SJSA1 (cell line): Measurements from ENCODE around the gene PCDHGB3. TPM values are rescaled to one million over a fixed set of nuclear protein-coding genes. Genes with fewer than 3 reads are reported as not detected.
A peak's percentile ranks its signal among the peaks of the same experiment; 100 is the strongest.
"Not testable (repeated sequence)": the region's sequence is repeated elsewhere in the genome, so short reads cannot be mapped to it uniquely, and the experiment has no call there.

Experiments used
- DNase-seq, 2 experiments: peaks; one replicate each; pipeline ENCODE4 v3.0.0-alpha.2; 2015 to 2020; ENCODE audit warnings: low spot score in 2 of 2, low read depth in 1 of 2
- H3K27ac ChIP-seq: fragments of 250-450 bp; sonication (Bioruptor Pico); 2 replicates; pipeline ENCODE4 v1.5.1; 2020; ENCODE audit warnings: mild to moderate bottlenecking, moderate library complexity
- H3K27me3 ChIP-seq: fragments of 250-450 bp; sonication (Bioruptor Pico); replicated peaks from 2 replicates; pipeline ENCODE4 v1.5.1; 2020; ENCODE audit warnings: mild to moderate bottlenecking, moderate library complexity
- H3K36me3 ChIP-seq: fragments of 250-450 bp; sonication (Bioruptor Pico); 2 replicates; pipeline ENCODE4 v1.5.1; 2020; ENCODE audit warnings: mild to moderate bottlenecking
- H3K4me1 ChIP-seq: fragments of 250-450 bp; sonication (Bioruptor Pico); replicated peaks from 2 replicates; pipeline ENCODE4 v1.6.1; 2021; ENCODE audit warnings: mild to moderate bottlenecking
- H3K4me3 ChIP-seq: fragments of 250-450 bp; sonication (Bioruptor Pico); 2 replicates; pipeline ENCODE4 v1.5.1; 2020; ENCODE audit warnings: mild to moderate bottlenecking
- H3K9me3 ChIP-seq: fragments of 250-450 bp; sonication (Bioruptor Pico); replicated peaks from 2 replicates; pipeline ENCODE4 v1.5.1; 2020; ENCODE audit warnings: mild to moderate bottlenecking
- total RNA-seq: library from RNA; depleted of rRNA; stranded (reverse); fragments of >200 nt; shearing (Covaris generic); gene quantifications from 2 replicates; pipeline ENCODE4 v1.2.3, GENCODE V29; 2014

The PCDHGB3 gene
- total RNA-seq, 1 experiment from 2014 or later: 1.1 TPM

- not testable (repeated sequence) for H3K36me3 ChIP-seq, H3K4me1 ChIP-seq, H3K27ac ChIP-seq, H3K27me3 ChIP-seq, DNase-seq, H3K4me3 ChIP-seq
- H3K9me3 ChIP-seq: peaks cover 24% of the 10 kb centered on the region
Observed at GRCh38 chr5:141346017-141346416, 24.0 kb upstream of the PCDHGB3 start.

GRCh38 chr5:141349917-141350619, 20.0 kb upstream of the PCDHGB3 start, which contains the start of gene PCDHGB1:
Gene PCDHGB1, plus strand, starts transcription at chr5:141350099. Its CDS starts 162 bp downstream, at chr5:141350261.
- peak in 1 of 2 experiments; percentile 42 for DNase-seq
- Histone ChIP-seq H3K4me3 (no peak within 1 kb of the TSS), H3K36me3 (no peaks in the 10 kb centered on the region), H3K9me3 (peaks cover 12% of the 10 kb centered on the region), H3K27me3 (no peaks in the 10 kb centered on the region), H3K27ac (no peak within 1 kb of the TSS), H3K4me1 (no peaks in the 10 kb centered on the region)

GRCh38 chr5:141351591-141351990, 18.5 kb upstream of the PCDHGB3 start:
- H3K27me3 ChIP-seq: no peaks in the 10 kb centered on the region
- H3K4me1 ChIP-seq: no peaks in the 10 kb centered on the region

GRCh38 chr5:141354900-141355469, 15.1 kb upstream of the PCDHGB3 start, which contains the start of gene PCDHGA4:
Gene PCDHGA4, plus strand, starts transcription at chr5:141355021. Its CDS starts 87 bp downstream, at chr5:141355108.
- H3K36me3 ChIP-seq: no peaks in the 10 kb centered on the region
- H3K4me3 ChIP-seq: no peak within 1 kb of the TSS
- H3K27ac ChIP-seq: no peak within 1 kb of the TSS
- H3K27me3 ChIP-seq: no peaks in the 10 kb centered on the region
- H3K4me1 ChIP-seq: no peaks in the 10 kb centered on the region
- peaks cover 26% of the 10 kb centered on the region for H3K9me3 ChIP-seq
- no peak for DNase-seq

More at GRCh38 chr5:141351591-141351990, 18.5 kb upstream of the PCDHGB3 start:
- H3K27ac ChIP-seq: no peak overlapping the region
- H3K9me3 ChIP-seq: peaks cover 19% of the 10 kb centered on the region
- DNase-seq: no peak
- no peaks in the 10 kb centered on the region for H3K36me3 ChIP-seq
- no peak overlapping the region for H3K4me3 ChIP-seq

- peaks cover 27% of the 10 kb centered on the region for H3K9me3 ChIP-seq
- H3K27ac ChIP-seq: no peak overlapping the region
- H3K4me3 ChIP-seq: no peak overlapping the region
- no peak for DNase-seq
- H3K4me1 ChIP-seq: no peaks in the 10 kb centered on the region
- no peaks in the 10 kb centered on the region for H3K36me3 ChIP-seq
- no peaks in the 10 kb centered on the region for H3K27me3 ChIP-seq
Observed at GRCh38 chr5:141355641-141356040, 14.4 kb upstream of the PCDHGB3 start.

- Histone ChIP-seq H3K4me3 (no peak overlapping the region), H3K27ac (no peak overlapping the region), H3K9me3 (peaks cover 27% of the 10 kb centered on the region), H3K27me3 (no peaks in the 10 kb centered on the region), H3K36me3 (no peaks in the 10 kb centered on the region), H3K4me1 (no peaks in the 10 kb centered on the region)
- DNase-seq: no peak
Observed at GRCh38 chr5:141356133-141356532, 13.9 kb upstream of the PCDHGB3 start.

GRCh38 chr5:141356950-141357349, 13.1 kb upstream of the PCDHGB3 start:
- H3K27ac ChIP-seq: no peak overlapping the region
- no peak overlapping the region for H3K4me3 ChIP-seq
- no peak for DNase-seq
- H3K9me3 ChIP-seq: peaks cover 26% of the 10 kb centered on the region
- no peaks in the 10 kb centered on the region for H3K36me3 ChIP-seq
- no peaks in the 10 kb centered on the region for H3K4me1 ChIP-seq
- H3K27me3 ChIP-seq: no peaks in the 10 kb centered on the region

- Histone ChIP-seq H3K4me1 (no peaks in the 10 kb centered on the region), H3K27ac (no peak within 1 kb of the TSS), H3K9me3 (peaks cover 33% of the 10 kb centered on the region), H3K36me3 (no peaks in the 10 kb centered on the region), H3K4me3 (peak within 1 kb of the TSS; percentile 29), H3K27me3 (no peaks in the 10 kb centered on the region)
- peak in 1 of 2 experiments; percentile 49 for DNase-seq
Observed at GRCh38 chr5:141359790-141360426, 10.1 kb upstream of the PCDHGB3 start, which contains the start of gene PCDHGB2. Gene PCDHGB2, plus strand, starts transcription at chr5:141359994. Its CDS starts 142 bp downstream, at chr5:141360136.

GRCh38 chr5:141360685-141361084, 9.4 kb upstream of the PCDHGB3 start:
- Histone ChIP-seq H3K4me3 (no peak overlapping the region), H3K36me3 (no peaks in the 10 kb centered on the region), H3K4me1 (no peaks in the 10 kb centered on the region), H3K27me3 (no peaks in the 10 kb centered on the region), H3K9me3 (peaks cover 32% of the 10 kb centered on the region), H3K27ac (no peak overlapping the region)
- DNase-seq: no peak

GRCh38 chr5:141362719-141363118, 7.3 kb upstream of the PCDHGB3 start:
- Histone ChIP-seq H3K36me3 (no peaks in the 10 kb centered on the region), H3K4me3 (no peak overlapping the region), H3K4me1 (no peaks in the 10 kb centered on the region), H3K27me3 (no peaks in the 10 kb centered on the region), H3K9me3 (peaks cover 32% of the 10 kb centered on the region), H3K27ac (no peak overlapping the region)
- no peak for DNase-seq

GRCh38 chr5:141363952-141364660, 5.9 kb upstream of the PCDHGB3 start, which contains the start of gene PCDHGA5:
Gene PCDHGA5, plus strand, starts transcription at chr5:141364162. Its CDS starts 169 bp downstream, at chr5:141364331.
- H3K9me3 ChIP-seq: peaks cover 32% of the 10 kb centered on the region
- no peak for DNase-seq

GRCh38 chr5:141366016-141366896, 3.8 kb upstream of the PCDHGB3 start:
- no peaks in the 10 kb centered on the region for H3K4me1 ChIP-seq
- no peaks in the 10 kb centered on the region for H3K27me3 ChIP-seq
- H3K27ac ChIP-seq: no peak overlapping the region
- no peak overlapping the region for H3K4me3 ChIP-seq
- H3K36me3 ChIP-seq: no peaks in the 10 kb centered on the region
- H3K9me3 ChIP-seq: peaks cover 29% of the 10 kb centered on the region
- DNase-seq: no peak

More at GRCh38 chr5:141363952-141364660, 5.9 kb upstream of the PCDHGB3 start, which contains the start of gene PCDHGA5:
- H3K4me1 ChIP-seq: no peaks in the 10 kb centered on the region
- H3K36me3 ChIP-seq: no peaks in the 10 kb centered on the region
- no peaks in the 10 kb centered on the region for H3K27me3 ChIP-seq
- H3K4me3 ChIP-seq: no peak within 1 kb of the TSS
- H3K27ac ChIP-seq: no peak within 1 kb of the TSS
